ENCODE measurements around the gene CDH22.

DNA sequence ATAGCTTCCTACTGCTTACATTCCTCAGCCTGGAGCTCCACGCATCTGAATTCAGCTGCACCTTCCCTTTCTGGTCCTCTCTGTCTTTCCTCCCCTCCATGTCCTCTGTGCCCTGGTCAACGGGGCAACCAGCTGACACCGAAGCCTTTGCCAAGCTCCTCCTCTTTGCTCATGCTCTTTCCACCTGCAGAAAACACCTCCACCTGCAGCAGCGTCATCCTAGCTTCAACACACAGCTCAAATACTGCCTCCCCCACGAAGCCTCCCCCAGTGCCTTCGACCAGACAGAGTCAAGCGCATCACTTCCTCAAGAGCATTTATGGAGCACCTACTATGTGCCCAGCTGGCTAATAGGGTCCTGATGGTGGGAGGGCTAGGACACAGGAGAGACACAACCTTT lies 9.2 kb downstream of the CDH22 start:
- TF ChIP-seq, protein P1, sequence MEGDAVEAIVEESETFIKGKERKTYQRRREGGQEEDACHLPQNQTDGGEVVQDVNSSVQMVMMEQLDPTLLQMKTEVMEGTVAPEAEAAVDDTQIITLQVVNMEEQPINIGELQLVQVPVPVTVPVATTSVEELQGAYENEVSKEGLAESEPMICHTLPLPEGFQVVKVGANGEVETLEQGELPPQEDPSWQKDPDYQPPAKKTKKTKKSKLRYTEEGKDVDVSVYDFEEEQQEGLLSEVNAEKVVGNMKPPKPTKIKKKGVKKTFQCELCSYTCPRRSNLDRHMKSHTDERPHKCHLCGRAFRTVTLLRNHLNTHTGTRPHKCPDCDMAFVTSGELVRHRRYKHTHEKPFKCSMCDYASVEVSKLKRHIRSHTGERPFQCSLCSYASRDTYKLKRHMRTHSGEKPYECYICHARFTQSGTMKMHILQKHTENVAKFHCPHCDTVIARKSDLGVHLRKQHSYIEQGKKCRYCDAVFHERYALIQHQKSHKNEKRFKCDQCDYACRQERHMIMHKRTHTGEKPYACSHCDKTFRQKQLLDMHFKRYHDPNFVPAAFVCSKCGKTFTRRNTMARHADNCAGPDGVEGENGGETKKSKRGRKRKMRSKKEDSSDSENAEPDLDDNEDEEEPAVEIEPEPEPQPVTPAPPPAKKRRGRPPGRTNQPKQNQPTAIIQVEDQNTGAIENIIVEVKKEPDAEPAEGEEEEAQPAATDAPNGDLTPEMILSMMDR (IDR thresholded peaks at IDR 0.05; ENCODE audit: poor library complexity, severe bottlenecking): no peak
- TF ChIP-seq EP300 (conservative IDR thresholded peaks at IDR 0.05; ENCODE audit: poor library complexity, severe bottlenecking) (no peak), MXI1 (conservative IDR thresholded peaks at IDR 0.05; ENCODE audit: poor library complexity, severe bottlenecking) (no peak), EZH2 (IDR thresholded peaks at IDR 0.05; ENCODE audit: borderline replicate concordance, insufficient read depth, low read length, poor library complexity, severe bottlenecking) (no peak)

All from neural cell (in vitro differentiated cells).